Fibroblast of skin of back (primary cell): ENCODE measurements around the gene ERGIC1.
"Not testable (repeated sequence)": the region's sequence is repeated elsewhere in the genome, so short reads cannot be mapped to it uniquely, and the experiment has no call there.

Source experiments
- DNase-seq: peaks from one replicate; pipeline ENCODE4 v3.0.0-alpha.2; 2013

ERGIC1 gene

DNA sequence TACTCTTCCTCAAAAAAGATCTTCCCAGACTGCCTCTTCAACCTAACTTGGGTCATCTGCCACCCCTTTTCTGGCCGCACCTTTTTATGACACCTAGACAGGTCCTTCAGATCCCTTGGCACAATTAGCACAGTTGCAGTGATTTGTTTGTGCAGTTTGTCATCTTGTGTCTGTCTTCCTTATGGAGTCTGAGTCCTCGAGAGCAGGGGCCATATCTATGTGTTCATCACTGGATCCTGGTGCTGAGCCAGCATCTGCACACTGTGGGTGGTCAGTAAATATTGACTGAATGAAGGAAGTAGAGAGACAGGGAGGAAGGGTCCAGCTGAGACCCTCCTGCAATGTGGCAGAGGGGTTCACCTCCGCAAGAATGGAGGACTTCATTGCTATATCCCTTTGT, 14.4 kb downstream of the ERGIC1 start:
- DNase-seq = no peak

GRCh38 chr5:172849606-172850453, 15.8 kb downstream of the ERGIC1 start:
- DNase-seq = no peak

DNA sequence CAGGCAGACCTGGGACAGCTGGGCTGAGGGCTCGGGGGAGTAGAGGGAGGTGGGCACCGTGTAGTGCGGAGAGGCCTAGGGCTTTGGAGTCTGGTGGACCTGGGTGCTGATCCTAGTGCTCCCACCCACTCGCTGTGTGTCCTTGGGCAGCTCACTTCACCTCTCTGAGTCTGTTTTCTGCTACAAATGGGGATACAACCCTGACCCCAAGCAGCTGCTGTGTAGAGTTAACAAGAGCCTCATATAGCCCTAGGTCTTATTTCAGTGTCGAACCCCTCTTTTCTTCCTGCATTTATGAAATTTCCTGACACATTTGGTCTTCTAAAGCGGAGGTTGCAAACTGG, 16.4 kb downstream of the ERGIC1 start:
- no peak for DNase-seq

DNA sequence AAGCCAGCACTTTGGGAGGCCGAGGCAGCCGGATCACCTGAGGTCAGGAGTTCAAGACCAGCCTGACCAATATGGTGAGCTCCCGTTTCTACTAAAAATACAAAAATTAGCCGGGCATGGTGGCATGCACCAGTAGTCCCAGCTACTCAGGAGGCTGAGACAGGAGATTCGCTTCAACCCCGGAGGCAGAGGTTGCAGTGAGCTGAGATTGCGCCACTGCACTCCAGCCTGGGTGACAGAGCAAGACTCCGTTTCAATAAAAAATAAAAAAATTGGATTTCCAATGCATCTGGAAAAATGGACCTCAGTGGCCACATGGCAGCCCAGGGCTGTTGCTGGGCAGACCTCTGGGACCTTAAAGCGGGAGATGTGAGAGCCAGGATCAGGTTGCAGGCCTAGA, 17.2 kb downstream of the ERGIC1 start:
- DNase-seq = not testable (repeated sequence)

DNA sequence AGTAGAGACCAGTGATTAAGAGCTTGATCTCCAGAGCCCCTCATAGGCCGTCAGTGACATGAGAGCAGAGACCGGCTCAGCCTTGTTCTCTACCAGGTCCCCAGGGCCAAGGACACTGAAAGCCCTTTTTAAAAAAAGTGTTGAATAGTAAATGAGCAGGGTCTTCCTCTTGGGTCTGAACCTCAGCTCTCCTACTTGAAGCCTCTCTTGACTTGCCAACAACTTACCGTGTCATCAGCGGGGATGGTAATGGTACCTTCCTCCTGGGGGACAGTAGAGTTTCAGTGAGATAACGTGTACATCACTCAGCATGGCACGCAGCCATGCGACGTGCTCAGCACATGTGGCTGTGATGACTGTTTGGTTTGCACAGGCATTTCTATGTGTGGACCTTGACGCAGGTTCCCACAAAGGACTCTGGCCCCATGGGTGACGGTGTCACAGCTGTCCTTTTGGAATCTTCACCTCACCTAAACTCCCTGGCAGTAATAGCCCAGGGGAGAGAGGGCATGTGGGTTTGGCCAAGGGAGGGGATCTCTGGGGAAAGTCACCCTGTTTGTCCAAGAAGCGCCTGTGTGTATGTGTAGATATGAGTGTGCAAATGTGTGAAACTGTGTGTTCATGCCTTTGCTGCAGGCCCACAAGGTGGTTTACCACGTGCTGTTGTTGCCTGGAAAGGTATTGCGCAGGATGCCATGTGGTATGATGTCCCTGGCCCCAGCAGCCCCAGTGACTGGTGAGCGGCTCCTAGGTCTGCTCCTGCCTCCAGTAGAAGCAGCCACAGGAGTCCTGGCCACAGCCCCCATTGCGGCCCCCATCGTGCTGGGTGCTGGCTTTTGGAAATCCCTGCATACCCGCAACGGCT, 18.7 kb downstream of the ERGIC1 start:
- no peak for DNase-seq

DNA sequence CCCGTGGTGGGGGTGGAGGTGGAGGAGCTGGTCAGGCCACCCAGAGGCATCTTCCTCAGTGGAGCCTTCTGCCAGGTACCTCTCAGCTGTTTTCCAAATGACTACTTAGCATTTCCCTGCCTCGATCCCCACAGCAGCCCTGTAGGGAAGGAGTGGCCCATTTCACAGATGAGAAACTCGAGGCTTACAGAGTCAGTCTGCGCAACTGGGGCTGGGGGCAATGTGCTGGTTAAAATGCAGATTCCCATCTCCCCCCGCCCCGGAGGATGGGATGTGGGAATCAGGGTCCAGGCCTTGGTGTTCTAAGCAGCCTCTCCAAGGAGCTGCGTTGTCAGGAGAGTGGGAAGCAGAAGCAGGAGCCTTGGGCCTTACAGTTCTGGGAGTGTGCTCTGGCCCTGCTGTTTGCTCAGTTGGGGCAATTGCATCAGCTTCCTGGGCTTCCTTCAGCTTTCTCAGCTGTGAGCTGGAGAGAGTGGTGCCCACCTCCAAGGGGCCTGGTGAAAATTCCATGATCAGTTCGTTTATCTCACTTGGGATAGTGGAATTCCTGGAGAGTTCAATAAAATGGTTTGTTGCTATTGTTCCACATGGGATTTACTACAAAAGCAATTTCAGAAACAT, 19.4 kb downstream of the ERGIC1 start:
- peak; percentile 69 for DNase-seq

DNA sequence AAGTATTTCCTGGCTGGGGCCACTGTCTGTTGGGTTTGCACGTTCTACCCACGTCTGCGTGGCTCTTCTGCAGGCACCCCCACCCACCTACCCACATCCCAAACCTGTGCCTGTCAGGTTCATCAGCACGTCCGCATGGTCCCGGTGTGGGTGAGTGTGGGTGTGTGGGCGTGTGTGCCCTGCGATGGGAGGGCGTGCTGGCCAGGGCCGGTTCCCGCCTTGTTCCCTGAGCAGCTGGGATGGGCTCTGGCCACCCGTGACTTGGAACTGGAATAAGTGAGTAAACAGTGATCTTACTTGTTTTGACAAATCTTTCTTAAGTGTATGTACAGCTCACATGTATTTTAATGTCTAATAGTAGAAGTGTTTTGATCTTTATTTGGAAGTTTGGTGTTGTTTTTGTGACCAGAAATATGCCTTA, 20.4 kb downstream of the ERGIC1 start:
- no peak for DNase-seq

GRCh38 chr5:172854971-172855370, 20.9 kb downstream of the ERGIC1 start:
- no peak for DNase-seq

DNA sequence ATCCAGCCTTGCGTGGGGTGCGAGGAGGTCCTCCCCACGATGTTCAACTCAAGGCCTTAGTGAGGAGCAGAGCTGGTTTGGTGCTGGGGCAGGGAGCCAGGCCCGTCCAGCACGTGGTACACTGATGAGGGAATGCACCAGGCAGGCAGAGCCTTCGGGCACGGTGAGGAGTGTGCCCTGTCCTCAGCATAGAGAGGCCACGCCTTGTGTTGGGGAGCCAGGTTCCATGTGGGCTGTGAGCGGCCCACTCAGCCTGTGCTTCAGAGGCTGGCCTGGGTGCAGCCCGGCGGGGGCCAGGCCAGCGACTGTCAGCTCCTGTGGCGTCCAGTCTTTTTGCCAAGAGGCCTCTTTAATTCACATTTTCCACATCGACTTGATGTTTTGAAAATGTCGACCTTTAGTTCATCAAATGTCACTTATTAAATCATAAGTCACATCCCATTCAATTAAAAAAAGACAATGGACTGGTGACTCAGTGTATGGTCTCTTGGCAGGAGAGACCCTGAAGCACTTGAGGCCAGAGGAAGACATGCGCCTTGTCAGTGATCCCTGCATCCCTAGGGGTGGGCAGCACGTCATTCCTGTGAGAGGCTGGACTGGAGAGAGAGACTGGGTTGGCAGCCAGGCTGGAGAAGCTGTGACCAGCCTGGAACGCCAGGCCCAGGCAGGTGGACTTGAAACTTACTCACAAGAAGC, 21.7 kb downstream of the ERGIC1 start:
- no peak for DNase-seq

DNA sequence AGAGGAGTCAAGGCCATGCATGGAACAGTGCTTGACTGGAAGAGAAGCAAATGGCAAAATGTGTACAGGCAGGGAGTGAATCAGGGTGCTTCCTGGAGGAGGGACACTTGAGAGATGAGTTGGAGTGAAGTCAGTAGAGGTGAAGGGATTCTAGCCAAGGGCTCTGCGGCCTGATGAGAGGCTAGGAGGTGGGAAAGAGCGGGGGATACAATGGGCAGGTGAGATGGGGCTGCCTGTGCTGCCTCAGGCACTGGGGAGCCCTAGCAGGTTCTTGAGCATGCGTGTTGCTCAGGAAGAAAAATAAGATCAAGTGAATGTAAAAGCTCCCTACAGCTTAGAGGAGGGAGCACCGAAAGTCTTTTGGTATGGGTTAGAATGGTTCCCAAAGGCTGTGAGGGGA, 22.3 kb downstream of the ERGIC1 start:
- DNase-seq = no peak

DNA sequence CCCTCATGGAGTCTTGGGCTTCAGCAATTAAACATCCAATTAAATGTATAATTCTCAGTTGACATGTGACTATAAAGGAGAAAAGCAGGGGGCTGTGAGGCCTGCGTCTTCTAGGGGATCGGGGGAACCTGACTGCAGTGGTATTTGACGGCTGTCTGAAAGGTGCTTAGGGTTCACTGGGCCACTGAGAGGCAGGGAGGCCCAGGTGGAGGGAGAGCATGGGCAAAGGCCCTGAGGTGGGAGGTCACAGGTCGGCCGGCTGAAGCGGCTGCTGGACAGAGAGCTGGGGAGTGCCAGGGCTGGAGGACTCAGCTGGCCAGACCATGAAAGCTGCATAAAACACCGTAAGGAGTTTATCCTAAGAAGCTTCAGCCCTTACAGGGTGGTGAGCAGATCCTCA, 23.9 kb downstream of the ERGIC1 start:
- DNase-seq = no peak

- DNase-seq = no peak
These were observed 24.5 kb downstream of the ERGIC1 start for GRCh38 chr5:172858511-172858989.

DNA sequence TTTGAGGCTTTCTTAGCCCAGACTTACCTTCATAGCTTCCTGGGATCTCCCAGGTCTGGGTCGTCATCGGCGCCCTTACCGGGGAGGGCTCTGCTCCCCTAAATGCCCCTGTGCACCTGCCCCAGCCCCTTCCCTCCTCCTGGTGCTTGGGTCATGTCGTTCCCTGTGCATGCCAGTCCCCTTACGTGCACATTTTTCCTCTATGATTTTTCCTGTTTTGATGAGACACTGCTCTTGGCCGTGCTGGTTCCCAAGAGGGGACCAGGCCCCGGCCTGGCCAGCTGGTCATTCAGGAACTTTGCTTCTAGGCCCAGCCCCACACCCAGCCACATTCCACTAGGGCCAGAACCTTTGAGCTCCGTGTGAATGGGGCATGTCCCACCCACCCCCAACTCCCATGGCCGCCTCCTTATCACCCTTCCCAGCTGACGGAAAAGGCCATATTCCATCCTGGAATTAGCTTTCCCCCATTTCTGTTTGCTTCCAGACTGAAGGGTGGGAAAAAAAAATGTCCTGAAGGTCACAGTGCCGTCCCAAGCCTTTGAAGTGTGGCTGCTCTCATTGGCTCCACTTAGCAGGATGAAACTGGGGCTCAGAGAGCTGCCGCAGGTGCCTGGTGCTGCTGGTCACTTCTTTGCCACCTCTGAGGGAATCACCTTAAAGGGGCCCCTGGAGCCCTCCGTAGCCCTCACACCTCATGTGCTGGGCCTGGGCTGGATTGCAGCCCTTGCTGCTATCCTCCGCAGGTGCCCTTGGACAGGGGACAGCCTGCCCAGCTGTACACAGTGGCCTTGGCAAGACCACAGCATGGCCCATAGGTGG, 25.1 kb downstream of the ERGIC1 start:
- DNase-seq = peak; percentile 88

- no peak for DNase-seq
These were observed 25.9 kb downstream of the ERGIC1 start for GRCh38 chr5:172859966-172860365.

- no peak for DNase-seq
These were observed 26.7 kb downstream of the ERGIC1 start for GRCh38 chr5:172860520-172861443.

DNA sequence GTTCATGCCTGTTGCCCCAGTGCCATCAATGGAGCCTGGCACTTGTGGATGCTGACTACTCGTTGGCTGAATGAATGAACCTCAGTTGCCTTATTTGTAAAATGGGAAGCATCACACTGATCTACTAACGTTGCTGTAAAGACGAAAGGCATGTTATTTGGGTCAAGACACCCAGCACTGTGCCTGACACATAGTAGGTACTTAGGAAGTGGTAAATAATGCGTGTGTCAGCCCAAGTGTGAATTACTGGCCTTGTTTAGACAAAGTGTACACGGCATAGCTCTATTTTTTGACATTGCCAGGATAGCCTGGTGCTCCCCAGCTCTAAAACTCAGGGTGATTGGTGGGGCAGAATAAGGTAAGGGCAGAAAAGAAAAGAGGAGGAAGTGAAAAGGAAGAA, 27.4 kb downstream of the ERGIC1 start:
- DNase-seq = no peak

- DNase-seq = no peak
These were observed 28.2 kb downstream of the ERGIC1 start for GRCh38 chr5:172862165-172862801.

DNA sequence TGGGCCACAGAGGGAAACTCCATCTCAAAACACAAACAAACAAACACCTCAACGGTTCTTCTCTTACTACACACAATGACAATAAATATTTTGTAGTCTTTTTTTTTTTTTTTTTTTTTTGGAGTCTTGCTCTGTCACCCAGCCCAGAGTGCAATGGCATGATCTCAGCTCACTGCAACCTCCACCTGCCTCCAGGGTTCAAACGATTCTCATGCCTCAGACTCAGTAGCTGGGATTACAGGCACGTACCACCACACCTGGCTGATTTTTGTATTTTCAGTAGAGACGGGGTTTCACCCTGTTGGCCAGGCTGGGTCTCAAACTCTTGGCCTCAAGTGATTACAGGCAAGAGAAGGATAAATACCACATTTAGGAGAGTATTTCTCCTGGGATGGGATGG, 30.1 kb downstream of the ERGIC1 start:
- DNase-seq = not testable (repeated sequence)

- no peak for DNase-seq
These were observed 30.7 kb downstream of the ERGIC1 start for GRCh38 chr5:172864747-172865146.

DNA sequence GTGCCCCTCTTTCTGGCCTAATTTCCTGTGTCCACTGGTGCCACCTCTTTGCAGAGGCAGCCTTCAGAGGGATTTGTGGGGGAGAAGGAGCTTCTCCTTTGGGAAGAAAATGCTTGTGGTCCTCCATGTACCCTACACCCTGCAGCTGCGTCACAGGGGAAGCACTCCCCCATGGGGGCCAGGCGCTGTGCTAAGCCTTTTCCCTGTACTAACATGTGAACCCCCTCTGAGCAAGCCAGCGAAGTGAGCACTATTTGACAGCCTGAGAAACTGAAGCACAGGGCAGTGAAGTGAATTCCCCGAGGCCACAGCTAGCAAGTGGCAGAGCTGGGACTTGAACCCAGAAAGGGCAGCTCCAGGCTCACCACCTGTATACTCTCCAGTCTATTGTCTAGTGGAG, 32.3 kb downstream of the ERGIC1 start:
- no peak for DNase-seq
